Esophagus squamous epithelium (tissue), 4 donors: Measurements from ENCODE around the gene NUTF2.

Source experiments
- POLR2A ChIP-seq, 4 donors: fragments of 450-650 bp; IDR thresholded peaks; one replicate each; pipeline ENCODE4 v1.6.1; 2017; ENCODE audit warnings: antibody characterized with exemption in 4 of 4, mild to moderate bottlenecking in 4 of 4, moderate library complexity in 3 of 4
- TF ChIP-seq, protein P1 (sequence below), 6 experiments: fragments of 450-650 bp in 4 of 6; fragments of 200-600 bp in 2 of 6; sonication (generic) in 2 of 6; IDR thresholded peaks; one replicate each; pipeline ENCODE4 v1.5.1; 2016 to 2019; ENCODE audit warnings: antibody characterized with exemption in 6 of 6, mild to moderate bottlenecking in 4 of 6, moderate library complexity in 4 of 6

DNA sequence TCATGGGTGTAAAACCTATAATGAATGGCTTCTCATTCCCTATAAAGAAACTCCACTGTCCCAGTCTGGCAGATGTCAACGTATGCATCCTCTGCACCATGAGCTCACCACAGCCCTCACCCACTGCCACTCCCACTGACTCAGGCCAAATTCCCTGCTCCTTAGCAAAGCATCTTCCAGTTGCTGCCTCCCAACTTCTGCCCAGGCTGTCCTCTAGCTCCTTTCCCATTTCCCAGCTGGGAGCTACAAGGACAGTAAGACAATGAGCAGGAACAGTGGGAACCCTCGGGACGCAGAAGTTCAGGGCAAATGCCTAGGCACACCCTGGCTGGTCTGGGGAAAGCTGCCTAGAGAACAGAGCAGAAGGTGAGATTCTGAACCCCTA, 13.7 kb upstream of the NUTF2 start:
- TF ChIP-seq, protein P1, sequence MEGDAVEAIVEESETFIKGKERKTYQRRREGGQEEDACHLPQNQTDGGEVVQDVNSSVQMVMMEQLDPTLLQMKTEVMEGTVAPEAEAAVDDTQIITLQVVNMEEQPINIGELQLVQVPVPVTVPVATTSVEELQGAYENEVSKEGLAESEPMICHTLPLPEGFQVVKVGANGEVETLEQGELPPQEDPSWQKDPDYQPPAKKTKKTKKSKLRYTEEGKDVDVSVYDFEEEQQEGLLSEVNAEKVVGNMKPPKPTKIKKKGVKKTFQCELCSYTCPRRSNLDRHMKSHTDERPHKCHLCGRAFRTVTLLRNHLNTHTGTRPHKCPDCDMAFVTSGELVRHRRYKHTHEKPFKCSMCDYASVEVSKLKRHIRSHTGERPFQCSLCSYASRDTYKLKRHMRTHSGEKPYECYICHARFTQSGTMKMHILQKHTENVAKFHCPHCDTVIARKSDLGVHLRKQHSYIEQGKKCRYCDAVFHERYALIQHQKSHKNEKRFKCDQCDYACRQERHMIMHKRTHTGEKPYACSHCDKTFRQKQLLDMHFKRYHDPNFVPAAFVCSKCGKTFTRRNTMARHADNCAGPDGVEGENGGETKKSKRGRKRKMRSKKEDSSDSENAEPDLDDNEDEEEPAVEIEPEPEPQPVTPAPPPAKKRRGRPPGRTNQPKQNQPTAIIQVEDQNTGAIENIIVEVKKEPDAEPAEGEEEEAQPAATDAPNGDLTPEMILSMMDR (IDR thresholded peaks at IDR 0.05): no peak
- TF ChIP-seq POLR2A (IDR thresholded peaks at IDR 0.05): no peak
